ENCODE measurements around the gene GMEB2.
"Not testable (repeated sequence)": the region's sequence is repeated elsewhere in the genome, so short reads cannot be mapped to it uniquely, and the experiment has no call there.

The GMEB2 gene

GRCh38 chr20:63656451-63656850 lies 29.6 kb upstream of the GMEB2 start:
- no peak for DNase-seq

- no peak for DNase-seq
These were observed 28.3 kb upstream of the GMEB2 start for GRCh38 chr20:63655249-63655648.

- no peak for DNase-seq
These were observed 27.2 kb upstream of the GMEB2 start for GRCh38 chr20:63653974-63654668.

- DNase-seq = peak; percentile 89
These were observed 26.4 kb upstream of the GMEB2 start, which contains the start of gene STMN3 for GRCh38 chr20:63653041-63653973. TSS of gene STMN3 (minus strand) at chr20:63653424. CDS start at chr20:63653345, 79 bp downstream.

- DNase-seq = peak; percentile 83
These were observed 25.5 kb upstream of the GMEB2 start for GRCh38 chr20:63652192-63652980.

- DNase-seq = no peak
These were observed 25.0 kb upstream of the GMEB2 start for GRCh38 chr20:63651942-63652191.

GRCh38 chr20:63650486-63650885 lies 23.6 kb upstream of the GMEB2 start:
- DNase-seq = not testable (repeated sequence)

- no peak for DNase-seq
These were observed 22.1 kb upstream of the GMEB2 start for GRCh38 chr20:63648895-63649589.

GRCh38 chr20:63648190-63648589 lies 21.3 kb upstream of the GMEB2 start:
- no peak for DNase-seq

GRCh38 chr20:63645218-63645617 lies 18.3 kb upstream of the GMEB2 start:
- no peak for DNase-seq

GRCh38 chr20:63643946-63644345 lies 17.0 kb upstream of the GMEB2 start:
- DNase-seq = no peak

GRCh38 chr20:63643499-63643898 lies 16.6 kb upstream of the GMEB2 start:
- DNase-seq = no peak

- DNase-seq = no peak
These were observed 15.8 kb upstream of the GMEB2 start for GRCh38 chr20:63642527-63643247.

- DNase-seq = peak; percentile 99
These were observed 15.1 kb upstream of the GMEB2 start for GRCh38 chr20:63641792-63642523.

- DNase-seq = peak; percentile 84
These were observed 14.4 kb upstream of the GMEB2 start for GRCh38 chr20:63641146-63641791.

GRCh38 chr20:63640686-63641085 lies 13.8 kb upstream of the GMEB2 start:
- not testable (repeated sequence) for DNase-seq

GRCh38 chr20:63640086-63640485 lies 13.2 kb upstream of the GMEB2 start:
- no peak for DNase-seq

GRCh38 chr20:63639093-63639975 lies 12.4 kb upstream of the GMEB2 start:
- peak; percentile 87 for DNase-seq

- DNase-seq = no peak
These were observed 10.1 kb upstream of the GMEB2 start for GRCh38 chr20:63636752-63637628.

Measured in activated effector memory CD4-positive, alpha-beta T cell treated with anti-CD3 and anti-CD28 coated beads, Interleukin-2, amount 50 U/mL, for 16 hours (primary cell).